HG03045 (cell line): ENCODE measurements around the gene TEX55.
"Not testable (repeated sequence)": the region's sequence is repeated elsewhere in the genome, so short reads cannot be mapped to it uniquely, and the experiment has no call there.

Experiments used
- ATAC-seq: cut with Tn5 transposase; IDR thresholded peaks from one replicate; pipeline ENCODE4 v1.9.1; 2021; ENCODE audit warnings: mild to moderate bottlenecking, moderate library complexity; ENCODE audit not compliant: unreplicated experiment

TEX55 gene

GRCh38 chr3:119145500-119146167, at the start of gene TEX55:
Gene TEX55, plus strand, starts transcription at chr3:119146165. Its CDS starts 25 bp downstream, at chr3:119146190.
- no peak for ATAC-seq

- ATAC-seq = no peak
Measured at GRCh38 chr3:119098003-119098402, 48.0 kb upstream of the TEX55 start.

GRCh38 chr3:119098619-119099222, 47.2 kb upstream of the TEX55 start:
- ATAC-seq = no peak

- ATAC-seq = no peak
Measured at GRCh38 chr3:119099785-119100184, 46.2 kb upstream of the TEX55 start.

- no peak for ATAC-seq
Measured at GRCh38 chr3:119104031-119104430, 41.9 kb upstream of the TEX55 start.

- ATAC-seq = not testable (repeated sequence)
Measured at GRCh38 chr3:119118330-119118729, 27.6 kb upstream of the TEX55 start.

- ATAC-seq = no peak
Measured at GRCh38 chr3:119120480-119120879, 25.5 kb upstream of the TEX55 start.

GRCh38 chr3:119122350-119122749, 23.6 kb upstream of the TEX55 start:
- ATAC-seq = no peak

- no peak for ATAC-seq
Measured at GRCh38 chr3:119125342-119125741, 20.6 kb upstream of the TEX55 start.

GRCh38 chr3:119125742-119126504, 20.0 kb upstream of the TEX55 start:
- ATAC-seq = no peak

GRCh38 chr3:119130291-119130690, 15.7 kb upstream of the TEX55 start:
- ATAC-seq = not testable (repeated sequence)

GRCh38 chr3:119132291-119132690, 13.7 kb upstream of the TEX55 start:
- not testable (repeated sequence) for ATAC-seq

- ATAC-seq = not testable (repeated sequence)
Measured at GRCh38 chr3:119139360-119139759, 6.6 kb upstream of the TEX55 start.

- no peak for ATAC-seq
Measured at GRCh38 chr3:119140466-119140865, 5.5 kb upstream of the TEX55 start.

- ATAC-seq = no peak
Measured at GRCh38 chr3:119145128-119145499, 851 bp upstream of the TEX55 start.

GRCh38 chr3:119146578-119147375, 812 bp downstream of the TEX55 start:
- ATAC-seq = no peak

GRCh38 chr3:119147494-119147893, 1.5 kb downstream of the TEX55 start:
- no peak for ATAC-seq

- no peak for ATAC-seq
Measured at GRCh38 chr3:119148493-119149180, 2.7 kb downstream of the TEX55 start.

- no peak for ATAC-seq
Measured at GRCh38 chr3:119149484-119149883, 3.5 kb downstream of the TEX55 start.

GRCh38 chr3:119156868-119157267, 10.9 kb downstream of the TEX55 start:
- ATAC-seq = no peak

- no peak for ATAC-seq
Measured at GRCh38 chr3:119157971-119158370, 12.0 kb downstream of the TEX55 start.
